Measurements from ENCODE around the gene CDH23. TPM values are rescaled to one million over a fixed set of nuclear protein-coding genes. Genes with fewer than 3 reads are reported as not detected.

CDH23 gene
- total and polyA plus RNA-seq, 10 of the 15 experiments (the other 5 are each of a cell fraction or from before 2014, with no cell fraction given), result 0.09 to 0.40 (median 0.15) TPM; not detected in 1

- TF ChIP-seq, protein P1, sequence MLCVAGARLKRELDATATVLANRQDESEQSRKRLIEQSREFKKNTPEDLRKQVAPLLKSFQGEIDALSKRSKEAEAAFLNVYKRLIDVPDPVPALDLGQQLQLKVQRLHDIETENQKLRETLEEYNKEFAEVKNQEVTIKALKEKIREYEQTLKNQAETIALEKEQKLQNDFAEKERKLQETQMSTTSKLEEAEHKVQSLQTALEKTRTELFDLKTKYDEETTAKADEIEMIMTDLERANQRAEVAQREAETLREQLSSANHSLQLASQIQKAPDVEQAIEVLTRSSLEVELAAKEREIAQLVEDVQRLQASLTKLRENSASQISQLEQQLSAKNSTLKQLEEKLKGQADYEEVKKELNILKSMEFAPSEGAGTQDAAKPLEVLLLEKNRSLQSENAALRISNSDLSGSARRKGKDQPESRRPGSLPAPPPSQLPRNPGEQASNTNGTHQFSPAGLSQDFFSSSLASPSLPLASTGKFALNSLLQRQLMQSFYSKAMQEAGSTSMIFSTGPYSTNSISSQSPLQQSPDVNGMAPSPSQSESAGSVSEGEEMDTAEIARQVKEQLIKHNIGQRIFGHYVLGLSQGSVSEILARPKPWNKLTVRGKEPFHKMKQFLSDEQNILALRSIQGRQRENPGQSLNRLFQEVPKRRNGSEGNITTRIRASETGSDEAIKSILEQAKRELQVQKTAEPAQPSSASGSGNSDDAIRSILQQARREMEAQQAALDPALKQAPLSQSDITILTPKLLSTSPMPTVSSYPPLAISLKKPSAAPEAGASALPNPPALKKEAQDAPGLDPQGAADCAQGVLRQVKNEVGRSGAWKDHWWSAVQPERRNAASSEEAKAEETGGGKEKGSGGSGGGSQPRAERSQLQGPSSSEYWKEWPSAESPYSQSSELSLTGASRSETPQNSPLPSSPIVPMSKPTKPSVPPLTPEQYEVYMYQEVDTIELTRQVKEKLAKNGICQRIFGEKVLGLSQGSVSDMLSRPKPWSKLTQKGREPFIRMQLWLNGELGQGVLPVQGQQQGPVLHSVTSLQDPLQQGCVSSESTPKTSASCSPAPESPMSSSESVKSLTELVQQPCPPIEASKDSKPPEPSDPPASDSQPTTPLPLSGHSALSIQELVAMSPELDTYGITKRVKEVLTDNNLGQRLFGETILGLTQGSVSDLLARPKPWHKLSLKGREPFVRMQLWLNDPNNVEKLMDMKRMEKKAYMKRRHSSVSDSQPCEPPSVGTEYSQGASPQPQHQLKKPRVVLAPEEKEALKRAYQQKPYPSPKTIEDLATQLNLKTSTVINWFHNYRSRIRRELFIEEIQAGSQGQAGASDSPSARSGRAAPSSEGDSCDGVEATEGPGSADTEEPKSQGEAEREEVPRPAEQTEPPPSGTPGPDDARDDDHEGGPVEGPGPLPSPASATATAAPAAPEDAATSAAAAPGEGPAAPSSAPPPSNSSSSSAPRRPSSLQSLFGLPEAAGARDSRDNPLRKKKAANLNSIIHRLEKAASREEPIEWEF (IDR thresholded peaks at IDR 0.05; ENCODE audit: insufficient replicate concordance, low read depth, low read length), result no peak
- TF ChIP-seq MEF2A (IDR thresholded peaks at IDR 0.05; ENCODE audit: insufficient read depth, low read depth, low read length) (no peak), RAD21 (IDR thresholded peaks at IDR 0.05; ENCODE audit: insufficient read depth, low read depth, low read length) (no peak), CHD4 (IDR thresholded peaks at IDR 0.05) (no peak), RFX5 (IDR thresholded peaks at IDR 0.05; ENCODE audit: low read depth, low read length) (no peak), NR2F1 (conservative IDR thresholded peaks at IDR 0.05) (no peak), PKNOX1 (IDR thresholded peaks at IDR 0.05) (no peak), NKRF (conservative IDR thresholded peaks at IDR 0.05) (no peak), ZBED1 (IDR thresholded peaks at IDR 0.05; ENCODE audit: borderline replicate concordance) (no peak)
- TF ChIP-seq, protein P2, sequence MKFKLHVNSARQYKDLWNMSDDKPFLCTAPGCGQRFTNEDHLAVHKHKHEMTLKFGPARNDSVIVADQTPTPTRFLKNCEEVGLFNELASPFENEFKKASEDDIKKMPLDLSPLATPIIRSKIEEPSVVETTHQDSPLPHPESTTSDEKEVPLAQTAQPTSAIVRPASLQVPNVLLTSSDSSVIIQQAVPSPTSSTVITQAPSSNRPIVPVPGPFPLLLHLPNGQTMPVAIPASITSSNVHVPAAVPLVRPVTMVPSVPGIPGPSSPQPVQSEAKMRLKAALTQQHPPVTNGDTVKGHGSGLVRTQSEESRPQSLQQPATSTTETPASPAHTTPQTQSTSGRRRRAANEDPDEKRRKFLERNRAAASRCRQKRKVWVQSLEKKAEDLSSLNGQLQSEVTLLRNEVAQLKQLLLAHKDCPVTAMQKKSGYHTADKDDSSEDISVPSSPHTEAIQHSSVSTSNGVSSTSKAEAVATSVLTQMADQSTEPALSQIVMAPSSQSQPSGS (IDR thresholded peaks at IDR 0.05; ENCODE audit: low read length), result no peak
Observed at GRCh38 chr10:71388171-71388570, 8.5 kb upstream of the CDH23 start (continued).

Measured in GM12878 (cell line).